Ascending aorta (tissue), 2 donors: ENCODE measurements around the gene DARS2. TPM values are rescaled to one million over a fixed set of nuclear protein-coding genes. Genes with fewer than 3 reads are reported as not detected.

ENCODE experiments used
- DNase-seq, 2 donors: peaks; one replicate each; pipeline ENCODE4 v3.0.0-alpha.2; 2019; ENCODE audit warnings: low spot score in 2 of 2
- H3K27ac ChIP-seq, 2 donors: fragments of 200-600 bp; sonication (generic); one replicate each; pipeline ENCODE4 v1.5.1; 2016 to 2017; ENCODE audit warnings: mild to moderate bottlenecking in 1 of 2
- H3K27me3 ChIP-seq: fragments of 200-600 bp; sonication (generic); one replicate; pipeline ENCODE4 v1.5.1; 2017
- H3K36me3 ChIP-seq, 2 donors: fragments of 200-600 bp; sonication (generic); one replicate each; pipeline ENCODE4 v1.5.1; 2016
- H3K4me1 ChIP-seq, 2 donors: fragments of 200-600 bp; sonication (generic); one replicate each; pipeline ENCODE4 v1.5.1; 2016 to 2017; ENCODE audit warnings: mild to moderate bottlenecking in 1 of 2
- H3K4me3 ChIP-seq, 2 donors: fragments of 200-600 bp; sonication (generic); one replicate each; pipeline ENCODE4 v1.5.1; 2016 to 2017; ENCODE audit warnings: mild to moderate bottlenecking in 1 of 2
- H3K9me3 ChIP-seq, 2 donors: fragments of 200-600 bp; sonication (generic); one replicate each; pipeline ENCODE4 v1.5.1; 2016
- CTCF ChIP-seq, 3 experiments: fragments of 200-600 bp in 2 of 3; fragments of 450-650 bp in 1 of 3; sonication (generic) in 2 of 3; IDR thresholded peaks; one replicate each; pipeline ENCODE4 v1.5.1; 2016 to 2019; ENCODE audit warnings: antibody characterized with exemption in 3 of 3, mild to moderate bottlenecking in 1 of 3, moderate library complexity in 1 of 3
- intact Hi-C: fragments of 100-400 bp; cut with DNase I; formaldehyde crosslinking; loops from one replicate; pipeline ENCODE4 v1.15.1; 2023
- total RNA-seq: library from RNA; depleted of rRNA; stranded (reverse); fragments of >200 nt; gene quantifications from one replicate; pipeline ENCODE4 v1.1.0, GENCODE V29; 2016

The DARS2 gene
- total RNA-seq, result 12.1 TPM

DNA sequence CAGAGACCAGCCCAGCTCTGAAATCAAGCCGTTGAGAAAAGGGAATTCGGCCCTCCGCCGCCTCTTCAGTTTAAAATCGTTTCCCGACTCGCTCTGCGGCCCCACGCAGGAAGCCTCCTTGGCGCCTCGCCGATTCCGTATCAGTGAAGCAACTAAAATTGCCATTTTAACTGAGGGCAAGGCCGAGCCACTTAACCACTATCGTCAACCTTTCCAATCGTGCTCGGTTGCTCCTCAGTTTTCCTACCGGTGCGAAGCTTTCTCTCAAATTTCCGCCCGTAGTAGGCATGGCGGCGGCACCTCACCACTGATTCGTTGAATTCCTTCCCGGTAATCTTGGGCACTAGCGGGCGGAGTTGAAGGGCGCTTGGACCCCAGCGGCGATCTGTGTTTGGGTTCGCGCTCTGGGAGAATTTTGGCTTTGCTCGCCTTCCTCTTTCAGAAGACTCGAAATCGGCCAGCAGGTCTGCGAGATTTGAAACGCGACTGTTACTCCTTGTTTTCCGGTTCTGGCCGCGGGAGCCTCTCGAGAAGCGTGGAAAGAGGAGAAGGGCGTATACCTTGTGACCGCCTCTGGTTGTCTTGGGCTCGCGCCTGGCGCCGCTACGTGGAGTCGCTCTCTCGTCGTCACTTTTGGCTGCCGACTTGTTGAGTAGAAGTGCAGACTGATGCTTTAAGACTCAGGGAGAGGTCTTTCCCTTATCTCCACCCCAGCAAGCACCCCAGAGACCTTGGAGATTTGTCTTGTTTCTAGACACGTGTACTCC, at the start of gene DARS2, which contains the start of gene CENPL:
DARS2 (plus strand) TSS at position 359 of the 767 bp plus-strand sequence. CDS start 557 bp downstream, outside the sequence.
CENPL (minus strand) TSS at position 569 of the 767 bp plus-strand sequence. CDS start 13,584 bp downstream, outside the sequence.
- Histone ChIP-seq H3K4me3 (peak within 1 kb of the TSS; percentile 65 to 71), H3K27me3 (no peaks in the 10 kb centered on the region), H3K4me1 (peaks cover 0 to 5% of the 10 kb centered on the region in 2 donors), H3K36me3 (no peaks in the 10 kb centered on the region), H3K27ac (peak within 1 kb of the TSS; percentile 90 to 96), H3K9me3 (no peaks in the 10 kb centered on the region)
- peak; percentile 85 to 98 for DNase-seq
- intact Hi-C loops, result loop anchor here (1.0 to 10.0 kb wide), 8 partner anchors 44 to 1174 kb away; partner anchors contain the start of genes CACYBP, PRDX6, RABGAP1L and RC3H1
- TF ChIP-seq CTCF (IDR thresholded peaks at IDR 0.05), result no peak

- Histone ChIP-seq H3K9me3 (peaks cover 0 to 8% of the 10 kb centered on the region in 2 donors), H3K27ac (no peak overlapping the region), H3K36me3 (peaks cover 26 to 42% of the 10 kb centered on the region in 2 donors), H3K4me3 (no peak overlapping the region), H3K4me1 (no peaks in the 10 kb centered on the region), H3K27me3 (no peaks in the 10 kb centered on the region)
- no peak for DNase-seq
- intact Hi-C loops, result no loop called here
- TF ChIP-seq CTCF (IDR thresholded peaks at IDR 0.05), result no peak
Measured at GRCh38 chr1:173775578-173776226, 48.8 kb upstream of the DARS2 start.

GRCh38 chr1:173779936-173780335, 44.5 kb upstream of the DARS2 start:
- no peaks in the 10 kb centered on the region for H3K4me1 ChIP-seq
- H3K4me3 ChIP-seq, result no peak overlapping the region
- H3K27me3 ChIP-seq, result no peaks in the 10 kb centered on the region
- intact Hi-C loops, result no loop called here
- TF ChIP-seq CTCF (IDR thresholded peaks at IDR 0.05), result no peak
- peaks cover 44 to 76% of the 10 kb centered on the region in 2 donors for H3K36me3 ChIP-seq
- no peak overlapping the region for H3K27ac ChIP-seq
- H3K9me3 ChIP-seq, result peaks cover 0 to 8% of the 10 kb centered on the region in 2 donors
- no peak for DNase-seq

DNA sequence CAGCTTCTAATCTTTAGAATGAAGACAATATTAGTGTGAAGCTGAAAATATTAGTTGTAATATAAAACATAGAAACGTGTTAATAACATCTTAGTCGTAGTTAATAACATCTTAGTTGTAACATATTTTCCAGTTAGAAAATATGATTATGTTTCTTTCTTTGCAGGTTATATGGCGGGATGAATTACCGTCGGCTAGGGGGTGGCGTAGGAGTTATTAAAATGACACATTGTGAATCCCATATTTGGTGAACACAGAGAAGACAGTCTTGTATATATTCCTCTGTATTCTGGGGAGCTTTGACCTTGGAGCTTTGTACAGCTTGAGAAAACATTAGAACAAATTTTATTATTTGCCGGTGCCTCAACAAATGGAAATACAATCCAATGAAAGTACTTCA, 39.5 kb upstream of the DARS2 start:
- no peak overlapping the region for H3K4me3 ChIP-seq
- no peak for TF ChIP-seq CTCF (IDR thresholded peaks at IDR 0.05)
- no peaks in the 10 kb centered on the region for H3K27me3 ChIP-seq
- H3K4me1 ChIP-seq, result no peaks in the 10 kb centered on the region
- intact Hi-C loops, result no loop called here
- no peak overlapping the region for H3K27ac ChIP-seq
- DNase-seq, result no peak
- peaks cover 35 to 54% of the 10 kb centered on the region in 2 donors for H3K36me3 ChIP-seq
- H3K9me3 ChIP-seq, result no peaks in the 10 kb centered on the region

DNA sequence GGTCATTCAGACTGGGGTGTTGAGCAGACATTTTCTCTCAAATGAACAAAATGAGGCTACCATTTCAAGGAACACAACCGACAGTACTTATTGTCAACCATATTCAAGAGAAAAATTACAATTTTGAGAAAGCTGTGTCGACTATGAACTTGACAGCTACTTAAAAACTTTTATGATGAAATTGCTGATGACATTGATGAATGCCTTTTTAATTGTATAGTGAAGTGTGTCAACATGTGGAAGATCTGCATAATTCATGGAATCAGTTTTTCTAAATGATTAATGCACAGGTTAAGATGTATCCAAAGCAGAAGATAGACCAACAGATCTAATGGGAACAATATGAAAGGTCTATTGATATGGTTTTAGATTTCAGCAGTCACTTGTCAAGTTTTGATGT, 34.6 kb upstream of the DARS2 start:
- H3K4me3 ChIP-seq, result no peak overlapping the region
- no peak overlapping the region for H3K27ac ChIP-seq
- no peaks in the 10 kb centered on the region for H3K27me3 ChIP-seq
- peaks cover 12% of the 10 kb centered on the region in 2 donors for H3K36me3 ChIP-seq
- no peaks in the 10 kb centered on the region for H3K9me3 ChIP-seq
- H3K4me1 ChIP-seq, result no peaks in the 10 kb centered on the region
- no peak for TF ChIP-seq CTCF (IDR thresholded peaks at IDR 0.05)
- intact Hi-C loops, result no loop called here
- no peak for DNase-seq
